ENCODE data around the gene ATXN1.

The ATXN1 gene

DNA sequence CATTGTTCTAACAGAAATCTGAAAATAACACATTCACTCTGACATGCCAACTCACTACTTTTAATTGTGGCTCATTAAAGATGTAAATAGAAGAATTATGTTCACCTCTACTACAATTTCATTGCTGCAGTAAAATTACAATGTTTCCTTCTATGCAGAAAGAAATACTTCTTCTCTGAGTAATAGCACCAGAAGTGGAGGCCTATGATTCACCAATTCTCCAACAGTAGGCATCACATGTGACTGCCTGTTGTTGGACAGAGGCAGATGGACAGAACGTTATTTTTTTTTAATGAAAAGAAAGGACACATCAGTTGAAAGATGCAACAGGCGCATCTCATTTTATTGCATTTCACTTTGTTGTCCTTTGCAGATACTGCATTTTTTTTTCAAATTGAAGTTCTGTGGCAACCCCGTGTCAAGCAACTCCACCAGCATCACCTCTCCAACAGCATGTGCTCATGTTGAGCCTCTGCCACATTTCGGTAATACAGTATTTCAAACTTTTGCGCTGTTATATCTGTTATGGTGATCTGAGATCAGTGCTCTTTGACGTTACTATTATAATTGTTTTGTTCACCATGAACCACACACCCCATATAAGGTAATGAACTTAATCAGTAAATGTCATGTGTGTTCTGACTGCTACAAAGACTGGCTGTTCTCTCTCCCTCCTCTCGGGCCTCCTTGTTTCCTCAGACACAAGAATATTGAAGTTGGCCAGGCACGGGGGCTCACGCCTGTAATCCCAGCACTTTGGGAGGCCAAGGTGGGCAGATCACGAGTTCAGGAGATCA is 121.4 kb downstream of the ATXN1 start:
- no peaks in the 10 kb centered on the region for H3K9me3 ChIP-seq (ENCODE audit: insufficient read depth, low read length)
- no peak overlapping the region for H2AFZ ChIP-seq (ENCODE audit: low read depth, low read length, severe bottlenecking)
- no peaks in the 10 kb centered on the region for H3K9me2 ChIP-seq (replicated peaks; ENCODE audit: insufficient read depth, low read length)
- no peak overlapping the region for H3K4me2 ChIP-seq (ENCODE audit: low read depth, low read length, poor library complexity, severe bottlenecking)
- no peaks in the 10 kb centered on the region for H3K79me2 ChIP-seq (ENCODE audit: insufficient read depth, low read length)
- no peak overlapping the region for H3K4me3 ChIP-seq (ENCODE audit: insufficient read depth, low read length, poor library complexity, severe bottlenecking)
- no peaks in the 10 kb centered on the region for H3K36me3 ChIP-seq (ENCODE audit: low read length)
- H3K27me3 ChIP-seq (ENCODE audit: low read length), result 0 out of 2 replicates have a peak, but pooled peaks cover under 1% of the 10 kb centered on the region
- H4K20me1 ChIP-seq (ENCODE audit: low read depth, low read length), result no peaks in the 10 kb centered on the region
- no peaks in the 10 kb centered on the region for H3F3A ChIP-seq (ENCODE audit: insufficient read depth)
- H3K27ac ChIP-seq (ENCODE audit: low read depth, low read length), result no peak overlapping the region
- no peak overlapping the region for H3K9ac ChIP-seq (ENCODE audit: low read length)
- TF ChIP-seq, protein P1, sequence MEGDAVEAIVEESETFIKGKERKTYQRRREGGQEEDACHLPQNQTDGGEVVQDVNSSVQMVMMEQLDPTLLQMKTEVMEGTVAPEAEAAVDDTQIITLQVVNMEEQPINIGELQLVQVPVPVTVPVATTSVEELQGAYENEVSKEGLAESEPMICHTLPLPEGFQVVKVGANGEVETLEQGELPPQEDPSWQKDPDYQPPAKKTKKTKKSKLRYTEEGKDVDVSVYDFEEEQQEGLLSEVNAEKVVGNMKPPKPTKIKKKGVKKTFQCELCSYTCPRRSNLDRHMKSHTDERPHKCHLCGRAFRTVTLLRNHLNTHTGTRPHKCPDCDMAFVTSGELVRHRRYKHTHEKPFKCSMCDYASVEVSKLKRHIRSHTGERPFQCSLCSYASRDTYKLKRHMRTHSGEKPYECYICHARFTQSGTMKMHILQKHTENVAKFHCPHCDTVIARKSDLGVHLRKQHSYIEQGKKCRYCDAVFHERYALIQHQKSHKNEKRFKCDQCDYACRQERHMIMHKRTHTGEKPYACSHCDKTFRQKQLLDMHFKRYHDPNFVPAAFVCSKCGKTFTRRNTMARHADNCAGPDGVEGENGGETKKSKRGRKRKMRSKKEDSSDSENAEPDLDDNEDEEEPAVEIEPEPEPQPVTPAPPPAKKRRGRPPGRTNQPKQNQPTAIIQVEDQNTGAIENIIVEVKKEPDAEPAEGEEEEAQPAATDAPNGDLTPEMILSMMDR (IDR thresholded peaks at IDR 0.05; ENCODE audit: insufficient read depth, low read length, poor library complexity, severe bottlenecking), result no peak
- TF ChIP-seq EZH2phosphoT487 (conservative IDR thresholded peaks at IDR 0.05; ENCODE audit: low read length), result no peak

DNA sequence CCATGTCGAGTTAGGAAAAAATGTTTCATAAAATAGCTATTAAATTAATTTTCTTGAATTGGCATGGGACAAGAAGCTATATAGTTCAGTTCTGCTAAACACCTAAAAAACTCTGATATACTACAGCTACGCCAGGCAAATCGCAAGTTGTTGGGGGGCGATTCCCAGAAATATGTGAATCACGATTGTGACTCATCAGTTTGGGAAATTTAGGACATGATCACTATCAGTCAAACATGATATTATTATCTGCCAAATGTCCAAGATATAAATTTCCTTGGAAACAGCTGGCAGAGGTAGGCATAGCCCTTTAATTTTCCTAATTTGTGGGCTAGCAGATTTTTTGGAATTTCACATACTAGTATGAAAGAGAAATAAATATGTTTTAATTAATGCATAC is 123.6 kb downstream of the ATXN1 start:
- no peaks in the 10 kb centered on the region for H3K27me3 ChIP-seq (ENCODE audit: low read length)
- H3F3A ChIP-seq (ENCODE audit: insufficient read depth), result no peaks in the 10 kb centered on the region
- H3K4me2 ChIP-seq (ENCODE audit: low read depth, low read length, poor library complexity, severe bottlenecking), result no peak overlapping the region

DNA sequence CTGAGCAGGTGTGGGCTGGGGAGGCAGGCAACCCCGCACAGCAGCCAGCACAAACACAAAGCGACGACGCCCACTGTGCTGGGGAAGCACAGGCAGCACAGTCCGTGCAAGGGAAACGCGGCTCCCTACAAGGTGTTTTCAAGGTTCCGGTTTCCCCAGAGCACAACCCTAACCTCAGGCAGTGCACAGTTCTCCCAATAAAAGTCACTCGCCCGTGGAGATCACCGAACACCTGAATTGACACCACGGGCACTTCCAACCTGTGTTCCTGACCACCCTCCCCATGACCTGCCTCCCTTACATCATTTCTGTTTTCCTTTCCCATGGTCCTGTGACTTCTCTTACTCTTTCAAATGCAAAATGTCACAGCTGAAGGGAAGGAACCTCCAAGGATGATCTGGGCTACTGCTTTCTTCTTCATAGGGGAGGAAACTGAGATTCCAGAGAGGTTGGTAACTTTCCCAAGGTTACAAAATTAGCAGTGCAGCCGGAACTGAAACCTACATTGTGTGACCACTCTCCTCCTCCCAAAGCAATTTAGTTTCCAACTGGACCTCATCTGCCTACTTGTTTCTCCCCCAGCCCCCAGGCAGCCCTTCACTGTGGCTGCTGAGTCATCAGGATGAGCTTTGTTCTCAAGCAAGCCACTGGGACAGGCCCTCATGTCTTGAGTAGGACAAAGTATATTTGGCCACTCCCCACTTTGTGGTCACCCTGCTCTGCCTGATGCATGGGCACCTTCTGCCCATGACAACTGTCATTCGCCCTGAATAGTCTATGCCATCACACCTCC is 125.3 kb downstream of the ATXN1 start:
- no peak for TF ChIP-seq EZH2phosphoT487 (conservative IDR thresholded peaks at IDR 0.05; ENCODE audit: low read length)
- TF ChIP-seq, protein P1 (IDR thresholded peaks at IDR 0.05; ENCODE audit: insufficient read depth, low read length, poor library complexity, severe bottlenecking), result no peak
- Histone ChIP-seq H4K20me1 (ENCODE audit: low read depth, low read length) (no peaks in the 10 kb centered on the region), H3K9me3 (ENCODE audit: insufficient read depth, low read length) (no peaks in the 10 kb centered on the region), H3K79me2 (ENCODE audit: insufficient read depth, low read length) (no peaks in the 10 kb centered on the region), H3K27ac (ENCODE audit: low read depth, low read length) (no peak overlapping the region), H3F3A (ENCODE audit: insufficient read depth) (no peaks in the 10 kb centered on the region), H3K36me3 (ENCODE audit: low read length) (no peaks in the 10 kb centered on the region), H3K27me3 (ENCODE audit: low read length) (no peaks in the 10 kb centered on the region), H3K9ac (ENCODE audit: low read length) (no peak overlapping the region), H2AFZ (ENCODE audit: low read depth, low read length, severe bottlenecking) (no peak overlapping the region), H3K4me2 (ENCODE audit: low read depth, low read length, poor library complexity, severe bottlenecking) (no peak overlapping the region), H3K9me2 (replicated peaks; ENCODE audit: insufficient read depth, low read length) (no peaks in the 10 kb centered on the region), H3K4me3 (ENCODE audit: insufficient read depth, low read length, poor library complexity, severe bottlenecking) (no peak overlapping the region)

More for the DNA sequence above, 123.6 kb downstream of the ATXN1 start:
- no peaks in the 10 kb centered on the region for H3K79me2 ChIP-seq (ENCODE audit: insufficient read depth, low read length)
- no peak overlapping the region for H3K4me3 ChIP-seq (ENCODE audit: insufficient read depth, low read length, poor library complexity, severe bottlenecking)
- H2AFZ ChIP-seq (ENCODE audit: low read depth, low read length, severe bottlenecking), result no peak overlapping the region
- TF ChIP-seq, protein P1 (IDR thresholded peaks at IDR 0.05; ENCODE audit: insufficient read depth, low read length, poor library complexity, severe bottlenecking), result no peak
- no peak for TF ChIP-seq EZH2phosphoT487 (conservative IDR thresholded peaks at IDR 0.05; ENCODE audit: low read length)
- H3K27ac ChIP-seq (ENCODE audit: low read depth, low read length), result no peak overlapping the region
- H3K36me3 ChIP-seq (ENCODE audit: low read length), result no peaks in the 10 kb centered on the region
- no peaks in the 10 kb centered on the region for H4K20me1 ChIP-seq (ENCODE audit: low read depth, low read length)
- no peaks in the 10 kb centered on the region for H3K9me2 ChIP-seq (replicated peaks; ENCODE audit: insufficient read depth, low read length)
- H3K9ac ChIP-seq (ENCODE audit: low read length), result no peak overlapping the region
- H3K9me3 ChIP-seq (ENCODE audit: insufficient read depth, low read length), result no peaks in the 10 kb centered on the region
